Left colon (tissue), 2 donors: ENCODE data around the gene MAGI2. TPM values are rescaled to one million over a fixed set of nuclear protein-coding genes. Genes with fewer than 3 reads are reported as not detected.

Source experiments
- ATAC-seq: fragments of 200-7000 bp; cut with Tn5 transposase; one replicate; pipeline ENCODE4 v1.9.1; 2020; ENCODE audit warnings: mild to moderate bottlenecking, moderate library complexity
- DNase-seq, 2 donors: peaks; one replicate each; pipeline ENCODE4 v3.0.0-alpha.2; 2020
- intact Hi-C, 2 donors: fragments of 100-400 bp; cut with DNase I in 1 of 2; cut with micrococcal nuclease in 1 of 2; formaldehyde crosslinking; loops; one replicate each; pipeline versions ENCODE4 v1.11.2 to v1.14.0; 2022; cut with DNase I, micrococcal nuclease
- total RNA-seq, 2 donors: library from RNA; stranded (reverse); fragmentation: NEBNext Ultra II Directional; extraction: Animal tissue kit (Norgen Biotek cat#: 25700); gene quantifications; one replicate each; pipeline ENCODE4 v1.2.1, GENCODE V29; 2021
- donor health status: DM: no; HTN: no; CAD: no.
- donor health status: DM: yes; HTN: yes; CAD: no.

The MAGI2 gene
- total RNA-seq, 2 donors from 2014 or later: 1.4 to 3.5 TPM

DNA sequence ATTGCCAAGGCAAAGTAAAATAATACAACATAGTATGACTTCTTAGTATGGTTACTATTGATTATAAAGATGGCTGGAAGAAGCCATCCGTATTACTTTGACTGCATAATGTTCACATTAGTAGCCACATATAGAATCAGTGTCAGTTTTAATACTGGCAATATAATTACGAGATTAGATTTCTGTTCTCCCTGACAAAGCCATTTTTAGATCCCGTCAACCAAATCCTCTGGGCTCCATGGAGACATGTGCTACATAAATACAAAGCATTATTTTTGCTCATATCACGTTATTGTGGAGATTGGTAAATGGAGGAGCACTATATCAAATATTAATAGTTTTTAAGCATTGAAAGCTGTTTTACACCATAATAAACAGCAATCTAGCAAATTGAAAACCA lies 124.0 kb downstream of the MAGI2 start:
- intact Hi-C loops: no loop called here
- DNase-seq (no peak), ATAC-seq (no peak)

DNA sequence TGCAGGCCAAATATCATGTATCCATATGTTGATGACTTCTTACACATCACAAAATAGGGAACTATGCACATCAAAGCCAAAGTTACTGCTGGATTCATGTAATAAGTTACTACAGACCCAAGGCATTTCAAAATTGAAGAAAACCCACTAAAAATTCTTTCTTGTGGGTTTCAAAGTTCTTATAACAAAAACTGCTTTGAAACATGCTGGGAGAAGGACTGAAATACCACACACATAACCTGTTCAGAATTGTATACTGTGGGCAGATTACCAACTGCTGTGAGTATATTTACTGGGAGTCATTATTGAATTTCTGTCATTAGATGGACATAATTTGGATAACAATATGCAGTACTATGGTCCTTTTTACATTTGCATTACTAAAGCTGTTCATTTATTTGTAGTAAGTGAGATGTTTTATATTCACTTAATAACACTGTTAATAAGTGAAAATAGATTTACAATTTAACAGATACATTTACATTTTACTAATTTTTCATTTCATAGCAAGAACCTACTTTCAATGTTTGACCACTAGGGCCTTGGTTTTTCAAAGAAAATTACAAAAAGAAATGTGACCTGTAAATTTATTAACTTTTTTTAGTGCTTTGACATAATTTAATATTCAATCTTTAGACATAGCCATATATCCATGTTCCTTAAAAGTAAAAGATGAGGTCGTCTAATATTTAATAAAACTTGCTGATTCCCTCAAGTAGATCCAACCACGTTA lies 132.6 kb downstream of the MAGI2 start:
- ATAC-seq (no peak), DNase-seq (no peak)
- intact Hi-C loops: no loop called here

DNA sequence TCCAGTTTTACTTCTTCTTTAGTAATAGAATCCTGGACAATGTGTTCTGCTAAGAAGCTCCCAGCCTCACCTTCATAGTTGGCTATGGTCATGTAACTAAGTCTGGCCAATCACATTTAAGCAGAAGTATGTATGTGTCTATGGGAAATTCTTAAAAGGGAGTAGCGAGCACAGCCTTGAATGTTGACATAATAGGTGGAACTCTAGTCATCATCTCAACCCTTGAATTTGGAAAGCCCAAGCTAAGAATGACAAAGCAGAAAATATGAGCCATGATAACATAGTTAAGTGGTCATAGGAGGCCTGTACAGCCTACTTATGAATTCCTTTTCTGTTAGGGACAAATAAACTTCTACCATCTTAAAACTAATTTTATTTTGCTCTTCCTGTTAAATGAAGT lies 134.1 kb downstream of the MAGI2 start:
- DNase-seq: no peak
- intact Hi-C loops: no loop called here
- ATAC-seq: no peak

DNA sequence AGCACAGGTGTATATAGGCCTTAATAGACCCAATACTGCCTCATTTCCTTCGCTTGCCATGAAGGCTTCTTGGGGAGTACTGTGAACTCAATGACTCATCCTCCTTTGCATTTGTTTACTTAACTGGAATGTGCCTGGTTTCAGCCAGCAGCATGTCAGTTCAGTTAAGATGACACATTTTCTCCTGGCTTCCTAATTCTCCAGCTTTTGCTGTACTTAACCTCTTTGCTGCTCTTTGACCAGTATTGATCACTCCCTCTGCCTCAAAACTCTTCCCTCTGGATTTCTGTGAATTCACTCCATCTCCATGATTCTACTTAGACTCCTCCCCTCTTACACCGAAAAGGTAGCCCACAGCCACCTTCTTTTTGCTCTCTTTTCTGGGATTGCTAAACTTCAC lies 135.7 kb downstream of the MAGI2 start:
- DNase-seq (no peak), ATAC-seq (peak; percentile 28)
- intact Hi-C loops: no loop called here

DNA sequence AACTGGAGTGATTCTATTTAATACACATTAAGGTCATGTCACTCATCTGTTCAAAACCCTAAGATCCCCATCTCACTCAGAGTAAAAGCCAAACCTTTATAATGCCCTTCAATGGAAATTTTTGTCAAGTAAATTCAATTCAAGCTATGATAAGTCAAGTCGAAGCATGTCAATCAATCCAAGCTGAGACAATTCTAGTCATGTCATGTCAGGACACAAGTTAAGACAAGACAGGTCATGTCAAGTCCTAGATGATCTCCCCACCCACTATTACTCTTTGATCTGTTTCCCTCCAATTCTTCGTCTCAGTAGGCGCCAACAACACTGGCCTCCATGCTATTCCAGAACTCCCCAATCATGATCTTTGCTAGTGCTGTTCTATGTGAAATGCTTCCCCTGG lies 141.4 kb downstream of the MAGI2 start:
- no peak for ATAC-seq
- intact Hi-C loops: no loop called here
- DNase-seq: no peak

DNA sequence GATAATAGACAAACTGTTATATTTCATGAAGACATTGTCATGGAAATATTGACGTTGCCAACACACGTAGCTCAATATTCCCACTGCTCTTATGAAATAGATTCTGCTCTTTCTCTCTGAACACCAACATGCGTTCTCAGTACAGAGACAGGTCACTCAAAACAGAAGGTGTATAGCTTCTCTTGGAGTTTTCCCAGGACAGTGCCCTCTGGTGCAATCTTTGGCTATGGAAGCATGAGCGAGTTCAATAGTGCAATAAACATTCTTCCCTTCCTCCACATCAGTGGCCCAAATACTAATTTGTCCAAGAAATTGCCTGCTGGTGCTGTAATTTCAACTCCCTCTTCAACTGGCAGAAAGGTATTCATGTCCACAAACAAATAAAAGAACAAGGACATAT lies 145.3 kb downstream of the MAGI2 start:
- ATAC-seq (peak; percentile 48), DNase-seq (no peak)
- intact Hi-C loops: no loop called here

DNA sequence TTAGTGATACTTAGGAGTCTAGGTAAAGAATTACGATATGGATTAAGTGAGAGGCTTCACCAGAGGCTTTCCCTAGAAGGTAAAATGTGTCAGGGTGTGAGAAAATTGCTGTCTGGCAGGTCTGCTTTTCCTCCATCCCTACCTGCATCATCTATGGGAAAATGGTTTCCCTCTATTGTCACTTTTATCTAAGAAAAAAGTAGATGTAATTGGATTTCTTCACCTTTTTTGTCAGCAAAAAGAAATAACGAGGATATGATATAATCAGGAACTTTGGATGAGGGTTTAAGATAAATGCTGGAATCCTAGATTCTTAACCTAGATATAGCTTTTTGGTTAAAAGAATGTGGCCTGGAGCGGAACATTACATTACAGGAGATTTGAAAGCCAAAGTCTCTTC lies 146.1 kb downstream of the MAGI2 start:
- intact Hi-C loops: no loop called here

DNA sequence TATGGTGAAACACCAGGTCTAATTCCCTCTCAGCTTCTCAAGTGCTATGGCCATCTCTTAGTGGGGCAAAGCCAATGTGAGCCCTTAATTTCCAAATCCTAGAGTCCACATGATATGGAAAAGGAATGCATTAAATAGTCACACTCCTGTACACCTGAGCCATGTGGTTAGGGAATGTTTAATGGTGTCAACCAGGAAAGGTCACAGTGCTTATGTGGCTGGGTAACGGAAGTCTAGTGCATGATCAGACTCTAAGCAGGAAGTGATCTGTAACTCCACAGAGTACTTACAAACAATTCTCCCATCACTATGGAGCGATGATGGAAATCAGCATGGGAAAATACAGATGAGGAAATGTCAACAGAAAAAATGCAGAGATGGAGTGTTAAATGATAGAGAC lies 148.8 kb downstream of the MAGI2 start:
- no peak for DNase-seq
- intact Hi-C loops: no loop called here
- no peak for ATAC-seq

More for the DNA sequence above, 146.1 kb downstream of the MAGI2 start:
- DNase-seq: no peak
- ATAC-seq: no peak

DNA sequence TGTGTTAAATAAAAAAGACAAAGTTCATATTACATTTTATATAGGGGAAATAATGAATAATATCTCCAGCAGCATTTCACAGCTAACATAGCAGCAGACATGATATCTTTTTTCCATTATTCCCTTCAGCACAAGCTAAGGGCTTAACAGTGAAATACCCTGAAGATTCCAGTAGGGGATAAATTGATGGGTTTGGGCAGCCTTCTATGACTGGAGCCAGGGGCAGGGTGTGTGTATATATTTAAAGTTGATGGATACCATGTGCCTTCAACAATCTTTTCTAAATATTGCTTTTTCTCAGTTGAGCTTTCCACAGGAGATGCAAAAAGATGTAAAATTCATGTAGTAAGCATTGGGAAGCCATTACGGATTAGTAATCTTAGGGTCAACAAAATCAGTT lies 151.2 kb downstream of the MAGI2 start:
- intact Hi-C loops: no loop called here
- ATAC-seq (no peak), DNase-seq (no peak)

DNA sequence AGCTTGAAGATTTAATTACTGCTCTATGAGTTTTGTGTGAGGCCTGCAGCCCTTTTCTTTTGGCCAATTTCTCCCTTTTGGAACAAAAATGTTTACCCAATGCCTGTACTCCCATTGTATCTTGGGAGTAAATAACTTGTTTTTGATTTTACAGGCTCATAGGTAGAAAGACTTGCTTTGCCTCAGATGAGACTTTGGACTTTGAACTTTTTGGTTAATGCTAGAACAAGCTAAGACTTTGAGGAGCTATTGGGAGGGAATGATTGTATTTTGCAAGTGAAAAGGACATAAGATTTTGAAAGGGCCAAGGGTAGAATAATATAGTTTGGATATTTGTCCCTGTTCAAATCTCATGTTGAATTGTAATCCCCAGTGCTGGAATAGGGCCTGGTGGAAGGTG lies 152.0 kb downstream of the MAGI2 start:
- no peak for DNase-seq
- intact Hi-C loops: no loop called here
- ATAC-seq: no peak

DNA sequence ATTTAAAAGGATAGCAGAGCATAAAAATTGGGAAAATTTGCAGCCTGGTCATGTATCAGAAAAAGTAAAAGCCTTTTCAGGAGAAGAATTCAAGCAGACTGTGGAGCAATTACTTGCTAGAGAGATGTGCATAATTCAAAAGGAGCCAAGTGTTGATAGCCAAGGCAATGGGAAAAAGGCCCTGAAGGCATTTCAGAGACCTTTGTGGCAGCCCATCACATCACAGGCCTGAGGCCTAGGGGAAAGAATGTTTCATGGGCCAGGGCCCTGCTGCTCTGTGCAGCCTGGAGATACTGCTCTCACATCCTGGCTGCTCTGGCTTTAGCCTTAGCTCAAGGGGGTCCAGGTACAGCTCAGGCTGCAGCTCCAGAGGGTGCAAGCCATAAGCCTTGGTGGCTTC lies 152.9 kb downstream of the MAGI2 start:
- ATAC-seq (no peak), DNase-seq (no peak)
- intact Hi-C loops: no loop called here

DNA sequence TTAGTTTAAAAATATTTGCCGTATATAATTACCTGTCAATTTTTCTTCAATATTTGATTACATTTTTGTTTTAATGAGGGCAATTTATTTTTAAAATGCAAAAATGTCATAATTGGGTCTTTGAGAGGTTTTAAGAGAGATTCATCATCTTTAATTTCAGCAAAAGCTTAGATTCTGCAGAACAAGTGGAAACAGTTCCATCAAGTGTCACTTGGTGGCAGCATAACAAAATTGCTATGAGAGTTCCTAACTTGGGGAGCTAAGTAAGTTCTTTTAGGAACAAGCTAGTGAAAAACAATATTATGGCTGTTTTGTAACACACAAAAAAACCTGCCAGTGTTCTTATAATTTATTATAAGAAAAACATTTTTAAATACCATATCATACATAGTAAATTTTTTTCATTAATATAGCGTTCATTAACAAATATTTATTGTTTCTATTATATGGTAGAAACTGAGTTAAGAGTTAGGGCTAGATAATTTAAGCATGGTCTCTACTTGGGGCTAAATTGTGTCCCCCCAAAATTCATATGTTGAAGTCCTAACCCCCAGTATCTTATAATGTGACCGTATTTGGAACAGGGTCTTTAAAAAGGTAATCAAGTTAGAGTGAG lies 155.2 kb downstream of the MAGI2 start:
- no peak for ATAC-seq
- DNase-seq: peak in 1 of 2 donors; percentile 6
- intact Hi-C loops: no loop called here

DNA sequence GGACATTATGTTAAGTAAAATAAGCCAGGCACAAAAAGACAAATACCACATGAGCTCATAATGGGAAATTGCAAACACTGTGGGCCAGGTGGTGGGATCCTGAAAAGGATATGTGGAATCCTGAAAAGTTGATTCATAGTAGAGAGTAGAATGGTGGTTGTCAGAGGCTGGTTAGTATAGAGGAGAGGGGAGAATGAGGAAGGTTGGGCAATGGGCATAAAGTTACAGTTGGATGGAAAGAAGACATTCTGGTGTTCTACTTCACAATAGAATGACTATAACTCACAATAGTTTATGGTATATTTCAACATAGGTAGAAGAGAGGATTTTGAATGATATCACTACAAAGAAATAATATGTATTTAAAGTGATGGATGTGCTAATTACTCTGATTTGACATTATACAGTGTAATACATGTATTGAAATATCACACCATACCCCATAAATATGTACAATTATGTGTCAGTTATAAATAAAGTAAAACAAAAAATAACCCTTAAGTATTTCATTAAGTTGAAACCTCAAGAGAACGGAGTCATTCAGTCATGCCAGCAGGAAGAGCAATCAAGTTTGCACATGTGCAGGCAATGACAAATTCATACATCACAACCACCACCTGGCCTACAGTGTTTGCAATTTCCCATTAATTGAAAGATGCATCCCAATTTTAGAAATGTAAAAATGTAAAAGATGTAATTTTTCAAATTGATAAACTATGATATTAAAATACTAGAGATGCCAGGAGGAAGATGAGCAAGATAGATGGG lies 156.7 kb downstream of the MAGI2 start:
- ATAC-seq (no peak), DNase-seq (no peak)
- intact Hi-C loops: no loop called here

DNA sequence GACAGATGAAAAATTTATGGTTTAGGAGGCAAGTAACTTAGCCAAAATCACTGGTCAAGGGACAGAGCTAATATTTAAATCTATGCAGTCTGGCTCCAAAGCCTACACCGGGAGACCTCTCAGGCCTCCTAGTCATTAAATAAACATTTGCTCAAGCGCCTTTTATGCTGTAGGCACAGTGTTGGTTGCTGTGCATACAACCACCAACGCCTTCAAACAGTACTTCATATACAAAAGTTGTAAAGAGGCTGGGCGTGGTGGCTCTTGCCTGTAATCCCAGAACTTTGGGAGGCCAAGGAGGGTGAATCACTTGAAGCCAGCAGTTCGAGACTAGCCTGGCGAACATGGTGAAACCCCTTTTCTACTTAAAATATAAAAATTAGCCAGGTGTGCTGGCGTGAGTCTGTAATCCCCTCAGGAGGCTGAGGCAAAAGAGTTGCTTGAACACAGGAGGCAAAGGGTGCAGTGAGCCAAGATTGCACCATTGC lies 159.8 kb downstream of the MAGI2 start:
- intact Hi-C loops: no loop called here
- DNase-seq (peak; percentile 39 to 45), ATAC-seq (peak; percentile 100)

DNA sequence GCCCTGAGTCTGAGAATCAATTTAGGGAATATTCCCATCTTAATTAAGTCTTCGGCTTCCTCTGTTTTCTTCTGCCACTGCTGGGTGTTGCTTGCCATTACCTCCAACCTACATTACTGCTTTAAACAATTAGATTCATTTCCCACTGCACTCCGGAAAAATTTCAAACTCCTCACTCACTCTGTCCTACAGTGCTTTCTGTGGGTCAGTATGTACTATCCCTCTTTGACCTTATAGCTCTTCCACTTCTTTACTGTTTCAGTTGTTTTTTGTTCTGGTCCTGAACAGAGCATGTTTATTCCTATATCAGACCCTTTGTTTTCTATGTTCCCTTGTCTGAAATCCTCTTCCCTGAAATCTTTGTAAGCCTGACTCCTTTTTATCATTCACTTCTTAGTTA lies 160.6 kb downstream of the MAGI2 start:
- no peak for ATAC-seq
- no peak for DNase-seq
- intact Hi-C loops: no loop called here

DNA sequence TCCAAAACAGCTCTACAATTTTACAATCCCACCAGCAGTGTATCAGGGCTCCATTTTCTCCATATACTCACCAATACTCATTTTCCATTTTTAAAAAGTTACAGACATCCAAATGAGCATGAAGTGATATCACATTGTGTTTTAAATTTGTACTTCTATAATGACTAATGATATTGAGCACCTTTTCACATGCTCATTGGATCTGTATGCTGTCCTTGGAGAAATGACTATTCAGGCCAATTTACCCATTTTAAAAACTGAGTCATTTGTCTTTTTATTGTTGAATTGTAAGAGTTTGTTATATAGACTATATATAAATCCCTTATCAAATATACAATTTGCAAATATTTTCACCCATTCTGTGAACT lies 162.0 kb downstream of the MAGI2 start:
- DNase-seq (no peak), ATAC-seq (no peak)
- intact Hi-C loops: no loop called here

DNA sequence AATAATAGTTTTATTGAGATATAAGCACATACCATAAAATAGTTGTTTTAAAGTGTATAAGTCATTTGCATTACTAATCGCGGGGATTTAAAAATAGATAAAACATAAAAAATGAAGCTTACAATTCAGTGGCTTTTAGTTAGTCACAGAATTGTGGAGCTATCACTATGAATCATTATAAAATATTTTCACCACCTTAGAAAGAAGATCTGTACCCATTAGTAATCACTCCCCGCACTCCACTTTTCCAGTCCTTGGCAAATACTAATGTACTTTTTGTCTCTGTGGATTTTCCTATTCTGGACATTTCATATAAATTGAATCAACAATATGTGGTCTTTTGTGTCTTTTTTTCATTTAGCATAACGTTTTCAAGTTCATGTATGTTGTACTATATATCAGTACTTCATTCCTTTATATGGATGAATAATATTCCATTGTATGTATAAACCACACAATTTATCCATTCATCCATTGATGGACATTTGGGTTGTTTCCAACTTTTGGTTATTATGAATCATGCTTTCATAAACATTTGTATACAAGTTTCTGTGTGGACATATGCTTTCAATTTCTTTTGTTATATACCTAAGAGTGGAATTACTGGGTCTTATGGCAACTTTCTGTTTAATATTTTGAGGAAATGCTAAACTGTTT lies 162.5 kb downstream of the MAGI2 start:
- DNase-seq (no peak), ATAC-seq (no peak)
- intact Hi-C loops: no loop called here

DNA sequence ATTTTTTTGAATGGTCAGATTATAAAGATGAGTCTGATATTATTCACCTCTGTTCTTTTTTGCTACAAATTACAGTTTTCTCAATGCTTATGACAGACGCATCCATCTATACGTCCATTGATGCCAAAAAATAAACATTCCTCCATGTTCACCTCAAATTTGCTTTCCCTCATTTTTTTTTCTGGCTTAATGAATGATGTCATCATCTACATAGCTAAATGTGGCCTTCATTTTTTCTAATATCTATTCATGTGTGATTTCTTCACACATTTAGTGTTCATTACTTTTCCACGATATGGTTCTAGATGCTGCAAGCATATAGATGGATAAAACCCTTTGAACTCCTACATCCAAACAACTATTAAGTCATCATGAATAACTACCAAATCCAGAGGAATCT lies 163.1 kb downstream of the MAGI2 start:
- DNase-seq: no peak
- intact Hi-C loops: no loop called here
- no peak for ATAC-seq

DNA sequence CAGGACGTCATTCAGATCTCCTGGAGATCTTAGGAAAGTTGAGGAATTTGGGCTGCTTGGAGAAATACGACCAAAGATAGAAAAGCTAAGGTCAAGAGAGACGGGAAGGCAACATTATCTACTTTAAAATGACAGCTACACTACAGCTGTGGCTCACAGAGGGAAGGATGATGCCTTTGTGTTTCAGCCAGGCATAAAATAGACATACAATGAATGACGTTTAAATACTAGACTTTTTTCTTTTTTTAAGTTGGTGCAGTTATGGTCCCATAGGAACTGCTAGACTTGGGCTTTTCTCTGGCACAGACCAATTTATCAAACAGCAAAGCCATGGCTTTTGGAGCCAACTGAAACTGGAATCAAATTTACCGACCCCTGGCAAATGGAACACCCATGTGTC lies 164.8 kb downstream of the MAGI2 start:
- ATAC-seq (no peak), DNase-seq (no peak)
- intact Hi-C loops: no loop called here

DNA sequence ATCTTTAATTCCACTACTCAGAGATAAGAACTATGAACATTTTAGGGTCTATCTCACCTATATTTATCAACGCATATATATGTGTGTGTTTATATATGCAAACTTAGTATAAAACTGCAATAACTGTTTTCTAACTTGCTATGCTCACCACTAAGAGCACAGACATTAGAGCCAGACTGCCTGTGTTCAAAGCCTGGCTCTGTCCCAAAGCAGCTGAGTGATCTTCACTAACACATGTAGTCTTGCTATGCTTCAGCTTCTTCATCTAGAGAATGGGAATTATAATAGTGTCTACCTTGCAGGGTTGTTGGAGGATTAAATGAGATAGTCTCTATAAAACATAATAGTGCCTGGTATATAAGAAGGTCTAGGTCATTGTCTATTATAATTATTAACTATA lies 165.5 kb downstream of the MAGI2 start:
- intact Hi-C loops: no loop called here
- DNase-seq (no peak), ATAC-seq (no peak)
